ENCODE data around the gene VMO1.
A peak's percentile ranks its signal among the peaks of the same experiment; 100 is the strongest.

Gene VMO1

DNA sequence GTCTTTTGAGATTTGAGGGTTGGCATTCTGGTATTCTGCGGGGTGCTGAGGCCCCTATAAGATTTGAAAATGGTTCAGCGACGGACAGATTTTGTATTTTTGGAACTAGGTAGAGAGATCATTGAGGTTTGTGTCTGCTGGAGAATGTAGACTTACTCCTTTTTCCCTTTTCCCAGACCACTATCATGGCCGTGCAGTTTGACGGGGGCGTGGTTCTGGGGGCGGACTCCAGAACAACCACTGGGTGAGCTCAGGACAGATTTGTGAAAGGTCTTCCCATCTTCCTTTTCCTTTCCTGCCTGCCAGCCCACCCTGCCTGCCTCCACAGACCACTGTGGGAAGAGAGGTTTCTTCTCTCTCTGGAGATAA, 10.4 kb upstream of the VMO1 start:
- no peak for DNase-seq

DNA sequence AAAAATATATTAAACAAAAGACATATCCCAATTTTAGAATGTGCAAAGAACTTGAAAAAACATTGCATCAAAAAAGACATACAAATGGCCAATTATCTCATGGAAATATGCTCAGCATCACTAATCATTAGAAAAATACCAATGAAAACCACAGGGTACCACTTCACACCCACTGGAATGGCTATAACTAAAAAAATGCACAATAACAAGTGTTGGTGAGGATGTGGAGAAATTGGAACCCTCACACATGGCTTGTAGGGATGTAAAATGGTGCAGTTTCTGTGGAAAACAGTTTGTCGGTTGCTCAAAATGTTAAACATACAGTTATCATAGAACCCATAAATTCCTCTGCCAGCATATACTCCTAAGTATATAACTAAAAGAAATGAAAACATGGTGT, 9.0 kb upstream of the VMO1 start:
- no peak for DNase-seq

DNA sequence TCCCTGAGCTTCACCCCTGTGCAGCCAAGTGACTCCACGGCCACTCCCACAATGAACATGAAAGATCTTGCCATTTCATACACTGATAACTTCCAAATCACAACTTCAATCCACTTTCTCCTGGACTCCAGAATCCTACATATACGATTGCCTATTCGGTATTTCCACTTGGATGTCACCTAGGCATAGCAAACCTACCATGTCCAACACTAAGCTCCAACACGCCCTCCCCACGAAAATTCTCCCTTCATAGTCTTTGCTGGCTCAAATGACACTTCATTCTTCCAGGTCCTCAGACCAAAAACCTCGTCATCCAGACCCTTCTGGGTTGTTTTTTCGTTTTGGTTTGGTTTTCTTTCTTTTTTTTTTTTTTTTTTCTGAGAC, 4.5 kb upstream of the VMO1 start:
- DNase-seq = no peak

DNA sequence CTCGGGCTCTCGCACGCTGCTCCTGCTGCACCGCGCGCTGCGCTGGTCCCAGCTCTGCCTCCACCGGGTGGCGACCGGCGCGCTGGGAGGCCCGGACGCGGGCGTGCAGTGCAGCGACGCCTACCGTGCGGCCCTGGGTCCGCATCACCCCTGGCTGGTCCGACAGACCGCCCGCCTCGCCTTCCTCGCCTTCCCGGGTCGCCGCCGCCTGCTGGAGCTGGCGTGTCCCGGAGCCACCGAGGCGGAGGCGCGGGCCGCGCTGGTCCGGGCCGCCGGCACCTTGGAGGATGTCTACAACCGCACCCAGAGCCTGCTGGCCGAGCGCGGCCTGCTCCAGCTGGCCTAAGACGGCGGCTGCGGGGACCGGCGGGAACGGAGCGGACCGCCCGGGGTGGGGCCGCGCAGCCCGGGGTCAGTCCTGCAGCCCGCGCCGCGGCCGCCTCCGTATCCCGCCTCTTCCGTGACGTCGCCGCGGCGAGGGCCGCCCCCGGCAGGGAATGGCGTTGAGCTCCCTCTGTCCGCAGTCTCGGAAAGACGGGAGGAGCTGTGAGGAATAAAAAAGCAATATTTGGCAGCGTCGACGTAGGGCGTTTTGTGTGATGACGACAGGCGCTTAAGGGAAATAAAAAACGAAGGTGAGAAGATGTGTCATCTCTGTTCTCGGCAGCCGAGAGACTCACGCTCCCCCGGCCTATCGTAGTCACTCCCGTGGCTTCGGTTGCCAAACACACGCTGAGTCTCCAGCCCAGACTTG, 4.0 kb upstream of the VMO1 start:
- DNase-seq = peak; percentile 70

DNA sequence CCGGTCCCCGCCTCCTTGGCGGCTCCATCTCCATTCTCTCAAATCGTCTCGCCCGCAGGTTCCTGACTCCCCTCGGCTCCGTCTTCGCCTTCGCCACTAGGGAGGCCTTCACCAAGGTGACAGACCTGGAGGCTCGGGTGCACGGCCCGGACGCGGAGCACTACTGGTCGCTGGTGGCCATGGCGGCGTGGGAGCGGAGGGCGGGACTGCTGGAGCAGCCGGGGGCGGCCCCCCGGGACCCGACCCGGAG, 3.5 kb upstream of the VMO1 start:
- DNase-seq = no peak

DNA sequence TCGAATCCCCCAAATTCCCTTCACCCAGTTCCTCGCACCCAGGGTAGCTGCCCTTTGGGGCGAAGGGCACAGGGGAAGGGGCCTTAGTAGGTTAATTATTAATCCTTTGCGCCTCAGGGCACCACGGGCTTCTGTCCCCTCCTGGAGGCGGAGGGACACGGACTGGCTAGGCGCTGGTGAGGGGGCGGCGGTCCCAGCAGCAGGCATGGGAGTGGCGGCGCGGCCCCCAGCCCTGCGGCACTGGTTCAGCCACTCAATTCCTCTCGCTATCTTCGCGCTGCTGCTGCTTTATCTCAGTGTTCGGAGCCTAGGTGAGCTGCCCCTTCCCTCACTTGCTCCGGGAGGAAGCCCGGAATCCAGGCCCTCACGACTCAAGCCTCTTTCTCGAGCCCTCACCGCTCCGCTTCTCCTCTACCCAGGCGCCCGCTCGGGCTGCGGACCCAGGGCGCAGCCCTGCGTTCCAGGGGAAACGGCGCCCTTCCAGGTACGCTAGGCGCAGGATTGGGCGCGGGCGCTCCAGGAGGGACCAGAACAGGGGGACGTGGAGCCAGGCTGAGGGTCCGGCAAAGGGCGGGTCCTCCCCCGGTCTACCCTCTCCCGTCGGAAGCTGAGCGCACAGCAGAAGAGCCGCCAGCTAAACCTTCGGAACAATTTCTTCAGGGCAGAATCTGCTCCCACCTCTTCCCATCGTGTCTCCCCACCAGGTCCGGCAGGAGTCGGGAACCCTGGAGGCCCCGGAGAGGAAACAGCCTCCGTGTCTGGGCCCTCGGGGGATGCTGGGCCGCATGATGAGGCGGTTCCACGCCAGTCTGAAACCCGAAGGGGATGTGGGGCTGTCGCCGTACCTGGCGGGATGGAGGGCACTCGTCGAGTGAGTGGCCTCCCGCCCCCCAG, 2.9 kb upstream of the VMO1 start, which contains the start of gene GLTPD2:
TSS of gene GLTPD2 (plus strand) at position 158 of the 894 bp plus-strand sequence. CDS start at position 206, 48 bp downstream.
- DNase-seq = no peak

DNA sequence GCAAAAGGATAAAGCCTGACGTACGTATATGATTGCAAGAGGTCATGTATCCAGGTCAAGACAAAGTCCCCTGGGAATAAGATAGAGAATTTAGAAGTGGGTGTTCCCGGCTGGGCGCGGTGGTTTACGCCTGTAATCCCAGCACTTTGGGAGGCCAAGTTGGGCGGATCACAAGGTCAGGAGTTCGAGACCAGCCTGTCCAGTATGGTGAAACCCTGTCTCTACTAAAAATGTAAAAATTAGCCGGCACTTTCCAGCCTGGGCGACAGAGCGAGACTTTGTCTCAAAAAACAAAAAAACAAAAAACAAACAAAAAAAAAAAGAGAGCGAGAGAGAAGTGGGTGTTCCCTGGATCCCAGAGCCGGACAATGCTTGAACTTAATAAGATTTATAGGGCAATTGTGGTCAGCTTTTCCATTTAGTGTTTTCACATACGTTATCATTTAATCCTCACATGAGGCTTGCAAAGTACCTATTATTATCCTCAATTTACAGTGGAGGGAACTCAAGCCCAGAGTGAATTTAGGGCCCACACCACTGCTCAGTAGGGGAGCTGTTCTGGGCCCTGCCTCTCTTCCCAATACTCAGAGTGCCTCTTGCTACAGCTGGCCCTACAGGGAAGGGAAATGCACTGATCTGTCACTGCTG, 2.1 kb upstream of the VMO1 start:
- no peak for DNase-seq

DNA sequence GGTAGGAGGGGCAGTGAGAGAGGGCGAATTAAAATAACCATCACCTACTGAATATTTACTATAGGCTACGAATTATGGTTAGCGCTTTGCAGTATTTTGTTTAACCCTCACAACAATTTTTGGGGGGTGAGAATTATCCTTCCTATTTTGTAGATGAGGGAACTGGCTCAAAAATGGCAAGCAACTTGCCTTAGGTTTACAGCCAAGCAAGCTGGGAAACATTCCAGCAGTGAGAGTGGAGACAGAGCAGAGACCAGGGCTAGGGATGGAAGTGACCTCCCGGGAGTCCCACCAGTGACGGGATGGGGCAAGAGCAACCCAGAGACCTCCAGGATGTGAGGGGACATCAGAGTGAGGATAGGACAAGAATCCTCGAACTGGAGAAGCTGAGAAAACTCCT, 352 bp upstream of the VMO1 start:
- no peak for DNase-seq

DNA sequence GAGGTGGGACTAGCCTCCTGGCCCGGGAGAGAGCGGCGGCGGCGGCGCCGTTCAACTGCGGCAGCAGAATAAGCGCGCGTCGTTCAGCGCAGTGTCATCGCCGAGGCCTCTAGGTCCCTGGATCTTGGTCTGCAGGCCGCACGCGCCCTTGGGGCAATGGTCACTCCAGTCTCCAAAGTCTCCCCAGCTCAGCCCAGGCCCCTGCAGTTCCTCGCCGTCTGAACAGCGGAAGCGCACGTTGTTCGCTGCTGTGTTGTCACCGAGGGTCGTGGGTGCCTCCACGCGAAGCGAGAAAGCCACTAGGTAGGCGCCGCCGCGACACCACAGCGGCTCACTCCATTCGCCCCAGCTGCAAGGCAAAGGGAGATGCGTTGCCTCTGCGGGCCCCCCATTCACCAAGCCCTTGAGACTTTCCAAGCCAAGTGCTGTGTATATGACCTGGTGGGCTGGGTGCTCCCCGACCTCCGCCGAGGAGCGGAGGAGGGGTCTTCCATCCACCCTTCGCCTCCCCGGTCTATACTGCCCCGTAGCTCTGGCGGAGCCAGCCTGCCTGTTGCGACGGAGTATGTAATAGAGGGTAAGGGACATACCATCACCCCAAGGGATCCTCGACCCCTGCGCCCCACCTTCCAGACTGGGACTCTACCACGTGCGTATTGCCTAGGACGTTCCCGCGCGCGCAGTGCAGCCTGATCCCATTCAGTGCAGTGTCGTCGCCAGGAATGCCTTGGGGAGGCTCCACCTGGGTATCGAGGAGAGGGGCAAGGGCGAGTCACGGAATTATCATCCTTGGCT, 656 bp downstream of the VMO1 start:
- DNase-seq = no peak

DNA sequence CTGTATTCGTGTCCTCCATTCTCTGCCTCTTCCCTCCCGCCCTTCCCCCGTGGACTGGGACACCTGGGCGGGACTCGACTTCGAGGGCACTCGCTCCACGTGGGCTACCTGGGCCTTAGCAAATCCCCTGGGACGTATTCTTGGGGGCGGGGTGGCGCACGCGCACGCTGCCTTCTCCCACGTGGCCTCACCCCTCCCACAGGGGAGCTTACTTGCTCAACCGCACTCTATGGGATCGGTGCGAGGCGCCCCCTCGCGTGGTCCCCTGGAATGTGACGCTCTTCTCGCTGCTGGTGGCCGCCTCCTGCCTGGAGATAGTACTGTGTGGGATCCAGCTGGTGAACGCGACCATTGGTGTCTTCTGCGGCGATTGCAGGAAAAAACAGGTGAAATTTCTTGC, 3.5 kb downstream of the VMO1 start:
- no peak for DNase-seq

DNA sequence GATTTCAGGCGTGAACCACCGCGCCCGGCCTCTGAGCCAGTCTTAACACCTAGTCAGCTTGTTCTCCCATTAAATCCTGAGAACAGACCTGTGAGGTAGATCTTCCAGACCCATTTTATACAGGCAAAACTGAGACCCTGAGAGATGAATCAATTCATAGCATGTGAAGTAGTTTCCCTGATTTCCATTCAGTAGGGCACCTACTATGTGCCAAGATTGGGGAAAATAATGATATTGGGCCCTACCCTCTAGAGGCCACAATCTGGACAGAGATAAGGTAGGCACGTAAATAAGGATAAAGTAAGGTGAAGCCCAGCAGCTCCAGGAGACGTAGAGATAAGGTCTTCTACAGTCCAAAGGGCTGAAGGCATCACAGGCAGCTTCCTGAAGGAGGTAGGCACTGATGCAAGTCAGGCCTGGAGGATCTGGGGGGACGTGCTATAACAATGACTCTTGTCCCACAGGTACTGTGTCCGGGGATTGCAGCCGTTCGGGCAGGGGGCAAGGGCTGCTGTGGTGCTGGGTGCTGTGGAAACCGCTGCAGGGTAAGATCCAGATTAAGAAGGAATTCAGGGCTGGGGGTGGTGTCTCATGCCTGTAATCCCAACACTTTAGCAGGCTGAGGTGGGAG, 5.7 kb downstream of the VMO1 start:
- DNase-seq = no peak

DNA sequence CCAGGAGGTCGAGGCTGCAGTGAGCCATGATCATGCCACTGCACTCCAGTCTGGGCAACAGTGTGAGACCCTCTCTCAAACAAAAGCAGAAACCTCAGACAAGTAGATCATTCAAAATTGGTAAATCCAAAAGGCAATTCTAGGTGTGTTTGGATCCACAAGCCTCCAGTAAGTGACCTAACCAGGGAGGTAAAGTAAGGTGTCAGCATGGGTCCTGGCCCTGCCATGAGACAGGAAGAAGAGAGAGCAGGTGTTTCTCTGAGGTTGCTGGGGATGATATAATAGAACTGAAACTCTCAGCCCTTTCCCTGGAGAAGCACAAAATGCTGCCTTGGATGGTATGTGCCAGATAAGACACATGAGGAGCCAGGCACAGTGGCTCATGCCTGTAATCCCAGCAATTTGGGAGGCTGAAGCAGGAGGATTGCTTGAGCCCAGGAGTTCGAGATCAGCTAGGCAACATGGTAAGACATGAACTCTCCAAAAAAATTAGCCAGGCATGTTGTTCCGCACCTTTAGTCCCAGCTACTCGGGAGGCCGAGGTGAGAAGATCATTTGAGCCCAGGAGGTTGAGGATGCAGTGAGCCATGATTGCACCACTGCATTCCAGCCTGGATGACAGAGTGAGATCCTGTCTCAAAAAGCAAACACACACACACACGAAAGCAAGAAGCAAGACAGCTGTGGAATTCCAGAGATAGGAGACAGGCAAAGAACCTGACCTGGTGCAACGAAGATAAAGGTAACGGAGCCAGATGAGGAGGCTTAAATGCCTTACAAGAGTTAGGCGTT, 8.0 kb downstream of the VMO1 start:
- no peak for DNase-seq

DNA sequence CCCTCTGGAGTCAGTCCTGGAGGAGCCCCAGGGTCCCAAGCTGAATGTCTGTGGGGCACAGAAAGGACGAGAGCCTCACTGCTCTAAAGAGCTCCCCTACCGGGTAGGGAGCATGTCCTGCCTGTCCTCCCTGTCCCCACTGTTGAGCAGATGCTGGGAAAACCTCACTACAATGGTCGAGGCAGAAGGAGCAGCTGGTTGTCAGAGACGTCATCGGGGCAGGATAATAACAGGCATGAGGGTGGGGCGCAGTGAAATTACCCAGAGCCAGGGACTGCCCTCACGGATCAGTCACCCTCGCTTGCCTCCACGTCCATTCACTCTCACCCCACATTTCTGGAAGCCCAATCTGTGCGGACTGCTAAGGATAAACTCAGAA, 13.9 kb downstream of the VMO1 start:
- peak; percentile 53 for DNase-seq

DNA sequence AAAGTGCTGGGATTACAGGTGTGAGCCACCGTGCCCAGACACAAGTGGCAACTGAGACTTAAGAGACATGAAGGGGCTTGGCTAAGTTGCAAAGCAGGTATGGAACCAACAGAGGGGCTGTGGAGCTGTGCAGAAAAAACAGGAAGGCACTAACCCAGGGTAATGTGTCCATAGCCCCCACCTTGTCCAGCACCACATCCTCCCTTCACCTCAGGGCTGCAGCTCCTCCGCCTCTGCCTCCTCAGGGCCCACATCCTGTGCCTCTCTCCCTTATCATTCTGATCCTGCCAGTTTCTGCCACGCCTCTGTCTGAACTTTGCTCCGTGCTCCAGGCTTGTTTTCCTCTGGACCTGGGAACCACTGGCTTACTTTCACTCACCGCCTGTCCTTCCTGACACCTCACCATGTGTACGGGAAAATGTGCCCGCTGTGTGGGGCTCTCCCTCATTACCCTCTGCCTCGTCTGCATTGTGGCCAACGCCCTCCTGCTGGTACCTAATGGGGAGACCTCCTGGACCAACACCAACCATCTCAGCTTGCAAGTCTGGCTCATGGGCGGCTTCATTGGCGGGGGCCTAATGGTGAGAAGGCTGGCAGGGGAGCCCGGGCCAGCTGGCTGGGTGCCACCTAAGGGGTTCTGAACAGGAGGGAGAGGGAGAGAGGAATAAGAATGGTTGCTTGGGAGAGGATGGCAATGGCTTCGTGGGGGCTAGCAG, 14.5 kb downstream of the VMO1 start, which contains the start of gene TM4SF5:
TSS of gene TM4SF5 (plus strand) at position 368 of the 716 bp plus-strand sequence. CDS start at position 405, 37 bp downstream.
- DNase-seq = peak; percentile 80

DNA sequence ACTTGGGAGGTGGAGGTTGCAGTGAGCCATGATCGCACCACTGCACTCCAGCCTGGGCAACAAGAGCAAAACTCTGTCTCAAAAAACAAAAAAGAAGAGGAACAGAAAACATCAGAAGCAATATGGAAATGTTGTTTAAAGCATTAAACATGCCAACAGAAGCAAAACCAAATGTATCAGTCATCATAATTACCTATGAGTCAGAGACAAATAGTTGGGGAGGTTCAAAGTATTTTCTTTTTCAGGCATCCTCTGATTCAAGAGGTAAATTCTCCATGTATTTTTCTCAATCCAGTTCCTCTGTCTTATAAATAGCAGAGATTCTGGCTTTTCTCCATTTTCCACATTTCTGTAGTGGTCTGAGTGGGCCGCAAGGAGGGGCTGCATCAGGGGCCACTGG, 16.5 kb downstream of the VMO1 start:
- DNase-seq = no peak

DNA sequence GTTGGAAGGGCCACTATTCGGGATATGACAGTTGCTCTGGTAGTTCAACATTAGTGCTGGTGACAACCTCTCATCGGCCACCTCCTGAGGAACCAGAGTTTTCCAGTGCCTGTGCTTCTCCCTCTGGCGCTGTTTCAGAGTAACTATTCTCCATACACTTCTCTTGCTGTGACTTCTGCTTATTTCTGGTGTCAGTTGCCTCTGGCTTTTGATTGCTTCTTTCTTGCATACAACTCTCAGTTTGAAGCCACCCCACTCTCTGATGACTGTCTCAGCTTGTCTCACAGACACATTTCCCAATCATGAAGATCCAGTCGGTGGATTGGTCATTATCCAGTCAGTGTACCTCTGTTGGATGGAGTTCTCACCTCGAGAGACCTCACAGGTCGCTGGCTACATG, 17.9 kb downstream of the VMO1 start:
- no peak for DNase-seq

DNA sequence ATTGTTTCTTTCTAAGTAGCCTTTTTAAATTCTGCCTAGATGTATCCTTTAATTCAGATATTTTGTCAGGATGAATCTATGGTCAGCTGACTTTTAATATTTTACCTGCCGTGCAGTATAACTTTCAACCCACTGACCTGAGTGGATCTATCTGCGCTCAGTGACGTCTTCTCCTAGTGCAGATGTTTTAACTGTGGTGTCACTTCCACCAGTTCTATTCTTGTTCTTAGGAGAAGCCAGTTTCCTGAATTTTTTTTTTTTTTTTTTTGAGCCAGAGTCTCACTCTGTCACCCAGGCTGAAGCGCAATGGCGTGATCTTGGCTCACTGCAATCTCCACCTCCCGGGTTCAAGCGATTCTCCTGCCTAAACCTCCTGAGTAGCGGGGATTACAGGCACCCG, 19.4 kb downstream of the VMO1 start:
- no peak for DNase-seq

DNA sequence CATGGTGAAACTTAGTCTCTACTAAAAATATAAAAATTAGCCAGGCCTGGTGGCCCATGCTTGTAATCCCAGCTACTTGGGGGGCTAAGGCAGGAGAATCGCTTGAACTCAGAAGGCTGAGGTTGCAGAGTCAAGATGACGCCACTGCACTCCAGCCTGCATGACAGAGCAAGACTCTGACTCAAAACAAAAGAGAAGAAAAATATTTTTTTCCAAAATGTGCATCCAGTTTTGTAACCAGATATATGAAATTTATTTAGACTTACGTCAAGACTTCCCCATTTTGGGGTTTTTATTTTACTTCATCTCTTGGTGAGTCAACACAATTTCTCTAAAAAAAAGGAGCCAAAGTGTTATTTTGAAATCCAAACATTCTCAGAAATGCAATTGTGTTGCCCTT, 20.0 kb downstream of the VMO1 start:
- no peak for DNase-seq

DNA sequence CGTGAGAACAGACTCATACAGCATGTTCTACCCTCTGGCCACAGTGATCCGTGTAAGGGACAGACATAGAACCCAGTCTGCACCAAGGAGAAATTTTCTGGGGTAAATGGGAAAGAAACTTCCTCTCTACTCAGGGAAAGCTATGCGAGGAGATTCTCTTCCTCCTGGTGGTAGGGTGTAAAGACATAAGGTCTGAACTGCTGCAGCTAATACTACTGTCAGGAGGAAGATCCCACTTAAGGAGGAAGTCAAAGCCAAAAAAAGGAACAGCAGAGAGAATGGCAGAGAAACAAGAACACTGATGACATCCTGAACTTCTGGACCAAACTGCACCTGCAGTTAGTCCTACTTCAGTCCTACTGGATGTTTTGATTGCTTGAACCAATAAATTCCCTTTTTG, 21.6 kb downstream of the VMO1 start:
- no peak for DNase-seq

DNA sequence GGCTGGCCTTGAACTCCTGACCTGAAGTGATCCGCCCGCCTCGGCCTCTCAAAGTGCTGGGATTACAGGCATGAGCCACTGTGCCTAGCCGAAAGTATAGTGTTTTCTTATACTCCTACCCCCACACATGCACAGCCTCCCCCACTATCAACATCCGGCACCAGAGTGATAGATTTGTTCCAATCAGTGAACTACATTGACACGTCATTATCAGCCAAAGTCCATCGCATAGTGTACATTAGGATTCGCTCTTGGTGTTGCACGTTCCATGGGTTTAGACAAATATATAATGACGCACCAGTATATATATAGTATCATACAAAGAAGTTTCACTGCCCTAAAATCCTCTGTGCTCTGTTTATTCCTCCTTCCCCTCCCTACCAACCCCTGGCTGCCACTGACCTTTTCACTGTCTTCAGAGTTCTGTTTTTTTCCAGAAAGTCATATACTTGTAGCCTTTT, 26.4 kb downstream of the VMO1 start:
- no peak for DNase-seq

DNA sequence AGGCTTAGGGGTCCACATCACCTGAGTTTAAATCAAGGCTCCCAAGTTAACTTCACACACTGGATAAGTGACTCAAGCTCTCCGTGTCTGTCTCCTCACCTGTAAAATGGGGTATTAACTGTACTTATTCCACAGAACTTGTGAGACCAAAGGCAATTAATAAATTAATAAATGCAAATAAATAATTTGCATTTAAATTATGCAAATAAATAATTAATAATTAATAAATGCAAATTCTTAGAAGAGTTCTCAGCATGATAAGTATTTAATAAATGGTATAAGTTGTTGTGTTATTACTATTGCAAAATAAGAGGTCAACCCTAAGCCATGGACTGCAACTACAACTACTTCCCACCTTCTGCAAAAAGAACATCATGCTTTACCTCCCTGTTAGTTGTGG, 32.8 kb downstream of the VMO1 start:
- DNase-seq = no peak
